Vagina (tissue), 2 donors: Measurements from ENCODE around the gene NR4A1. TPM values are rescaled to one million over a fixed set of nuclear protein-coding genes. Genes with fewer than 3 reads are reported as not detected.

Experiments used
- DNase-seq, 2 donors: peaks; one replicate each; pipeline ENCODE4 v3.0.0-alpha.2; 2017; ENCODE audit errors: extremely low spot score in 2 of 2
- H3K27ac ChIP-seq: fragments of 200-600 bp; sonication (generic); one replicate; pipeline ENCODE4 v1.5.1; 2019
- H3K27me3 ChIP-seq: fragments of 200-600 bp; sonication (generic); one replicate; pipeline ENCODE4 v1.5.1; 2019
- H3K36me3 ChIP-seq, 2 donors: fragments of 200-600 bp; sonication (generic); one replicate each; pipeline ENCODE4 v1.5.1; 2017 to 2019
- H3K4me1 ChIP-seq: fragments of 200-600 bp; sonication (generic); one replicate; pipeline ENCODE4 v1.5.1; 2019
- H3K4me3 ChIP-seq, 2 donors: fragments of 200-600 bp; sonication (generic); 1 replicate in 1 of 2; 2 replicates in 1 of 2; pipeline ENCODE4 v1.5.1; 2016 to 2019
- H3K9me3 ChIP-seq: fragments of 200-600 bp; sonication (generic); one replicate; pipeline ENCODE4 v1.5.1; 2019
- CTCF ChIP-seq, 3 experiments: fragments of 450-650 bp in 2 of 3; fragments of 200-600 bp in 1 of 3; sonication (generic) in 1 of 3; IDR thresholded peaks; one replicate each; pipeline ENCODE4 v1.5.1; 2017 to 2019; ENCODE audit warnings: antibody characterized with exemption in 3 of 3, mild to moderate bottlenecking in 2 of 3, moderate library complexity in 2 of 3
- POLR2A ChIP-seq, 2 donors: fragments of 450-650 bp; IDR thresholded peaks; one replicate each; pipeline ENCODE4 v1.6.1; 2017; ENCODE audit warnings: antibody characterized with exemption in 2 of 2, mild to moderate bottlenecking in 2 of 2, moderate library complexity in 2 of 2
- POLR2AphosphoS5 ChIP-seq, 2 donors: sonication (generic); formaldehyde crosslinking; IDR thresholded peaks; one replicate each; pipeline ENCODE4 v1.9.0; 2017; ENCODE audit warnings: antibody characterized with exemption in 2 of 2, mild to moderate bottlenecking in 2 of 2, low read depth in 1 of 2; ENCODE audit not compliant: insufficient read depth in 1 of 2
- intact Hi-C: fragments of 100-400 bp; cut with DNase I; formaldehyde crosslinking; loops from one replicate; pipeline ENCODE4 v1.15.1; 2023
- total RNA-seq: library from RNA; depleted of rRNA; stranded (reverse); fragments of >200 nt; gene quantifications from one replicate; pipeline ENCODE4 v1.2.3, GENCODE V29; 2016

The NR4A1 gene
- total RNA-seq, 1 donor from 2014 or later: 465 TPM

DNA sequence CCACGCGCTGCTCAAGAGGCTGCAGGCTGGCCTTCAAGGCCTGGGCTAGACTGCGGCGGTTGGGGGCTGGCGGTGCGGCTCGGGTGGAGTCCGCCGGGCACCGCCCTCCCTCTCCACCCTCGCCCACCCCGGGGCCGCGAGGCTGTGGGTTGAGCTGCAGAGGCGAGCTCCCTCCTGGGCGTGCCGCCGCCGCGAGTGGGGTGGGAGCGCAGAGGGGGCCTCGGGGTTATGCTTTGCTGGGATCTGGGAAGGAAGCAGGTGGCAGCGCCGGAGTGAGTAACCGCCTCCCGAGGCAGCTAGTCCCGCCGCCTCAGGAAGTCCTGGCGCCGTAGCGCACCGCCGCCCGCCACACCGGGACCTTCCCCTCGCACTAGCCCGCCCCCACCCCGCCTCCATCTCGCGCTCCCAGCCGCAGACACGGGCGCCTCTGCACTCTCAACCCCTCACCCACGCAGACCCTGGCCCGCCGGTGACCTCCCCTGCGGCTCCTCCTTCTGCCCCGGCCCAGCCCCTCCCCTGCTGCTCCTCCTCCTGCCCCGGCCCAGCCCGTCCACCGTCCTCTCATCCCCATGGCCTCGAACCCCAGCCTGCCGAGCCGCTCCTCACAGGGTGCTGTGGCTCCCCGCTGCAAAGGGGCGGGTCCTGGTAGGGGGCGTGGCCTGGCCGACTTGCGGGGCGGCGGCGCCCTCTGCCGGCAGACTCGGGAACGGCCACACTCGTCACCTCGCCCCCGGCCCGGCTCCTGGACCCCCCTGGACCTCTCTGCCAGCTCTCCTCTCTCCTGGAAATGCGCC lies 27.9 kb upstream of the NR4A1 start:
- intact Hi-C loops: no loop called here
- Histone ChIP-seq H3K27me3 (no peaks in the 10 kb centered on the region), H3K36me3 (no peaks in the 10 kb centered on the region), H3K4me3 (peak overlapping the region; percentile 52 to 64), H3K4me1 (peaks cover 25% of the 10 kb centered on the region), H3K27ac (peak overlapping the region; percentile 40), H3K9me3 (no peaks in the 10 kb centered on the region)
- DNase-seq: no peak
- TF ChIP-seq POLR2A (IDR thresholded peaks at IDR 0.05) (no peak), CTCF (IDR thresholded peaks at IDR 0.05) (peak; percentile 94 to 99 (median 98)), POLR2AphosphoS5 (IDR thresholded peaks at IDR 0.05; ENCODE audit: insufficient read depth in 1 of 2, low read depth in 1 of 2) (peak in 1 of 2 donors; percentile 53)

- no peaks in the 10 kb centered on the region for H3K36me3 ChIP-seq
- TF ChIP-seq POLR2AphosphoS5 (IDR thresholded peaks at IDR 0.05; ENCODE audit: insufficient read depth in 1 of 2, low read depth in 1 of 2) (no peak), CTCF (IDR thresholded peaks at IDR 0.05) (no peak), POLR2A (IDR thresholded peaks at IDR 0.05) (no peak)
- peak overlapping the region; percentile 40 for H3K27ac ChIP-seq
- H3K4me3 ChIP-seq: peak overlapping the region; percentile 52 to 64
- no peaks in the 10 kb centered on the region for H3K27me3 ChIP-seq
- H3K4me1 ChIP-seq: peaks cover 25% of the 10 kb centered on the region
- no peak for DNase-seq
- intact Hi-C loops: no loop called here
- no peaks in the 10 kb centered on the region for H3K9me3 ChIP-seq
These were observed 27.1 kb upstream of the NR4A1 start for GRCh38 chr12:52023976-52024688.

- Histone ChIP-seq H3K4me1 (peaks cover 25% of the 10 kb centered on the region), H3K27me3 (no peaks in the 10 kb centered on the region), H3K4me3 (peak overlapping the region; percentile 21 to 30), H3K27ac (peak overlapping the region; percentile 84), H3K9me3 (no peaks in the 10 kb centered on the region), H3K36me3 (no peaks in the 10 kb centered on the region)
- DNase-seq: no peak
- intact Hi-C loops: loop anchor here (5.0 kb wide), 1 partner anchor 57 kb away; no protein-coding TSS in a partner anchor
- TF ChIP-seq POLR2A (IDR thresholded peaks at IDR 0.05) (no peak), POLR2AphosphoS5 (IDR thresholded peaks at IDR 0.05; ENCODE audit: insufficient read depth in 1 of 2, low read depth in 1 of 2) (no peak), CTCF (IDR thresholded peaks at IDR 0.05) (no peak)
These were observed 26.4 kb upstream of the NR4A1 start for GRCh38 chr12:52024845-52025230.

DNA sequence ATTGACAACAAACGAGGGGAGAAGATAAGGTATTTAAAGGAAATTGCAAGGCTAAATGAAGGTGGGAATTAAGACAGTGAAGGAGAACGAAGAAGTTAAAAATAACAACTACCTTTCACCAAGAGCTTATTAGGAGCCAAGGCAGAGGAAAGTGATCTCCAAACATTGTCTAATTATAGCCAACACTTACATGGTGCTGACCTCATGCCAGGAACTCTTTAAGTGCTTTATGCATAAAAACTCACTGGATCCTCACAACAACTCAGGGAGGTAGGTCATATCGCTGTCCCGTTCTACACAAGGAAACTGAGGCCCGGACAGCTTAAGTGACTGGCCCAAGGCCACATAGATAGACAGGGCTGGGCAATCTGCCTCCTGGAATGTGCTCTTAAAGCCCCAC lies 25.0 kb upstream of the NR4A1 start:
- Histone ChIP-seq H3K36me3 (no peaks in the 10 kb centered on the region), H3K27me3 (no peaks in the 10 kb centered on the region), H3K4me3 (no peak overlapping the region), H3K4me1 (peaks cover 25% of the 10 kb centered on the region), H3K9me3 (no peaks in the 10 kb centered on the region), H3K27ac (peak overlapping the region; percentile 84)
- intact Hi-C loops: loop anchor here (5.0 kb wide), 1 partner anchor 56 kb away; no protein-coding TSS in a partner anchor
- no peak for DNase-seq
- no peak for TF ChIP-seq CTCF (IDR thresholded peaks at IDR 0.05)
- TF ChIP-seq POLR2A (IDR thresholded peaks at IDR 0.05): no peak
- no peak for TF ChIP-seq POLR2AphosphoS5 (IDR thresholded peaks at IDR 0.05; ENCODE audit: insufficient read depth in 1 of 2, low read depth in 1 of 2)
